ENCODE measurements around the gene SYNGR1.
"Not testable (repeated sequence)": the region's sequence is repeated elsewhere in the genome, so short reads cannot be mapped to it uniquely, and the experiment has no call there.

Gene SYNGR1

DNA sequence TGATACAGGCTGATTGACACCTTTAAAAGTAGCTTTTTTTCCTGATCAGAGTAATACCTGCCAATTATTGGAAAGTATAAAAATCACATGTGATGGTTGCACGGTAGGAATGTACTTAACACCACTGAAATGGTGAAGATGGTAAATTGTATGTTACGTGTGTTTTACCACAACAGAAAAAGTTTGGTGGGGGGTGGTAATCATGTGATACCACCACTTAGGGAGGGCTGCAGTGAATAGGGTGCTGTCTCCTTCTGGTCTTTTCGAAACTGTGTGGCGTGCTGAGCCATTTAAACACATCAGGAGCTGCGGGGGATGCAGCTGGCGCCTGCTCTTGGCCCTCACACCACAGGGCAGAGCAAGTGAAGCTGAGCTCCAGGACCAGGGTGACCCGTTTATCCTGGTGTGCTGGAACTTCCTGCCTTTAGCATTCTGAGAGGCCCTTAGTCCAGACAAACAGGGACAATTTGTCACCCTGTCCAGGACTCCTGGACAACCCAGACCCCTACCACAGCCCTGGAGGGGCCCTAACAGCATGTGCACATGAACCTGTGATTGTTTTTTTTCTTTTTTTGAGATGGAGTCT is 2.6 kb downstream of the SYNGR1 start:
- no peak for DNase-seq

DNA sequence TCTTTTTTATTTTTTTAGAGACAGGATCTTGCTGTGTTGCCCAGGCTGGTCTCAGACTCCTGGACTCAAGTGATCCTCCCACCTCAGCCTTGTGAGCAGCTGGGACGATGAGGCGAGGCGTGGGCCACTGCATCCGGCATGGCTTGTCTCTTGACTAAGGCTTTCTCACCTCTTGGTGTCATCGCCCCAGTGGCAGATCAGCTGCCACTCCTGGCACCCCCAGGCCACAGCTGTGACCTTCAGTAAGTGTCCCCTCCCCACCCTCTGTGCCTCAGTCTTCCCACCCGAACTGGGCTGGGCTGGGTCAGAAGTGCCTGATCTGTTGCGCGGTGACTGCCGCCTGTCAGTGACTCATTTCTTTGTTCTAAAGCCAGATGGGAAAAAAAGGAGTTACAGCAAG is 3.6 kb downstream of the SYNGR1 start:
- DNase-seq, result no peak

DNA sequence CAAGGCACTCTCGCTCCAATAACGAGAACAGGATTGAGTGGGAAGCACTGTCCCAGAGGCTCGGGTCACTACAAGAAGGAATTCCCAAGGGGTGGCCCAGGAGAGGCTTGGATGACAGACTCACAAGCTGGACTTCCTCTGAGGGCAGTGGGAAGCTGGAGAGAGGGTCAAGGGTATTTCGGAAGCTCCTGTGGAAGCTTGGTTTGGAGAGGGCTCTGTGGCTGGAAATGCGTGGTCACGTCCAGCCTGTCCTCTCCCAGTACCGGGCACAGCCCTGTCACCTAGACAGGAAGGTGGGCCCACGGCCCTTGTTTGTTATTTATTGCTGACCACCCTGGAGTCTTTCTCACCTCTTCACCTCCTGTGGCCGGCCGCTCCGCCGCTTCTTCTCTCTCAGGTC is 5.3 kb downstream of the SYNGR1 start:
- no peak for DNase-seq

DNA sequence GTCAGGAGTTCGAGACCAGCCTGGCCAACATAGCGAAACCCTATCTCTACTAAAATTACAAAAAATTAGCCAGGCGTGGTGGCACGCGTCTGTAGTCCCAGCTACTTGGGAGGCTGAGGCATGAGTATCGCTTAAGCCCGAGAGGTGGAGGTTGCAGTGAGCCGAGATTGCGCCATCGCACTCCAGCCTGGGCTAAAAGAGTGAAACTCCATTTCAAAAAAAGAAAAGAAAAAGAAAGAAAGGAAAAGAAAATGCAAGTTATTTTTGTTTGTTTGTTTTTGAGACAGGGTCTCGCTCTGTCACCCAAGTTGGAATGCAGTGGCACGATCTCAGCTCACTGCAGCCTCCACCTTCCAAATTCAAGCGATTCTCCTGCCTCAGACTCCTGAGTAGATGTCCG is 6.0 kb downstream of the SYNGR1 start:
- DNase-seq, result not testable (repeated sequence)

DNA sequence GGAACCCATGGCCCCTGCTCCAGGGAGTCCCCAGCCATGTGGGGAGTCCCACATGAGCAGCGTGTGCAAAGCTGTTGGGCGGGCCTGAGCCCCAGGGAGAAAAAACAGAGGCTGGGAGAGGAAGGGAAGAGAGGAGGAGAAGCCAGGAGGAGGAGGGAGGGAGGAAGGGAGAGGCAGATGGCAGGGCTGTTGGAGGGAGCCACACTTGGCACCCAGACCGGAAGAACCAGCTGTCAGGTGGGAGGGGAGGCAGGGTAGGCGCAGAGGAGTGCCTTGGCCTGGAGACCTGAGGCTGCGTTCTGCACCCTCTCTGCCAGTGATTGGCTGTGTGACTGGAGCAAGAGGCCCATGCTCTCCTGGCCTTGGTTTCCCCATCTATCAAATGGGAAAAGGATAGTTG is 6.7 kb downstream of the SYNGR1 start:
- no peak for DNase-seq

DNA sequence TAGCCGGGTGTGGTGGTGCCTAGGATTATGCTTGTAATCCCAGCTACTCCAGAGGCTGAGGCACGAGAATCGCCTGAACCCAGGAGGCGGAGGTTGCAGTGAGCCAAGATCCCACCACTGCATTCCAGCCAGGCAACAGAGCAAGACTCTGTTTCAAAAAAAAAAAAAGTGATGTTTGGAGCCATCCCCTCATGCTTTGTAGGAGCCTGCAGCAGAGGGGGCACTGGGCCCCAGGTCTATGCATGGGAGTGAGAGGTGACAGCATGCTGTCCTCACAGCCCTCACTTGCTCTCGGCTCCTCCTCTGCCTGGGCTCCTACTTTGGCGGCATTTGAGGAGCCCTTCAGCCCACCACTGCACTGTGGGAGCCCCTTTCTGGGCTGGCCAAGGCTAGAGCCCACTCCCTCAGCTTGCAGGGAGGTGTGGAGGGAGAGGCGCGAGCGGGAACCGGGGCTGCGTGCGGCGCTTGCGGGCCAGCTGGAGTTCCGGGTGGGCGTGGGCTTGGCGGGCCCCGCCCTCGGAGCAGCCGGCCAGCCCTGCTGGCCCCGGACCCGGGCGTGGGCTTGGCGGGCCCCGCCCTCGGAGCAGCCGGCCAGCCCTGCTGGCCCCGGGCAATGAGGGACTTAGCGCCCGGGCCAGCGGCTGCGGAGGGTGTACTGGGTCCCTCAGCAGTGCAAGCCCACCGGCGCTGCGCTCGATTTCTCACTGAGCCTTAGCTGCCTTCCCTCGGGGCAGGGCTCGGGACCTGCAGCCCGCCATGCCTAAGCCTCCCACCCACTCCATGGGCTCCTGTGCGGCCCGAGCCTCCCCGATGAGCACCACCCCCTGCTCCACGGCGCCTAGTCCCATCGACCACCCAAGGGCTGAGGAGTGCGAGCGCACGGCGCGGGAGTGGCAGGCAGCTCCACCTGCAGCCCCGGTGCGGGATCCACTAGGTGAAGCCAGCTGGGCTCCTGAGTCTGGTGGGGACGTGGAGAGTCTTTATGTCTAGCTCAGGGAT is 7.6 kb downstream of the SYNGR1 start:
- DNase-seq, result not testable (repeated sequence)

DNA sequence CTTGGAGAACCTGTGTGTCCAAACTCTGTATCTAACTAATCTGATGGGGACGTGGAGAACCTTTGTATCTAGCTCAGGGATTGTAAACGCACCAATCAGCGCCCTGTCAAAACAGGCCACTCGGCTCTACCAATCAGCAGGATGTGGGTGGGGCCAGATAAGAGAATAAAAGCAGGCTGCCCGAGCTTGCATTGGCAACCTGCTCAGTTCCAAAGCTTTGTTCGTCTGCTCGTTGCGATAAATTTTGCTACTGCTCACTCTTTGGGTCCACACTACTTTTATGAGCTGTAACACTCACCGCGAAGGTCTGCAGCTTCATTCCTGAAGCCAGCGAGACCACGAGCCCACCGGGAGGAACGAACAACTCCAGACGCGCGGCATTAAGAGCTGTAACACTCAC is 8.4 kb downstream of the SYNGR1 start:
- not testable (repeated sequence) for DNase-seq

DNA sequence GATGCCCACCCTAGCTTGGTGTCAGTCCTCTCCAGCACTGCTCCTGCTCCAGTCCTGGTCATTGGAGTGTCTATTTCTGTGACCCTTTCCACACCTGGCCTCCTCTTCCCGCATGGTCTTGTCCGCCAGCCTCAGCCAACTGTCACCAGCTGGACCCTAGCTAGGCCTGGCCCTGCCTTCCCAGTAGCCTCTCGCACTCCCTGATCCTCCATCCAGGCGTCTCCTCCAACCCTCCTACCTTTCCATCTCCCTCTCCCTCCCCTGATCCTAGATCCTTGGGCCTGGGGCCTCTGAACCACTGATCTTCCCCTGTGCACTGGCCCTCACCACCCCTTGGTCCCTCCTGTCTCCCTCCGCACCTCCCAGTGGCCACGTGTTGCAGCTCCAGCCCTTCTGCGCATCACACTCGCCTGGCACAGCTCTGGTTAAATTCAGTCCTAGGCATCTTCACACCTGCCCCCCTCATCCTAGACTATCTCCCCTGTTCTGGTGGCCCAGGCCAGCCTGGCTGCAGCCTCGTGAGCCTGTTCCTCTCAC is 9.9 kb downstream of the SYNGR1 start:
- DNase-seq, result no peak

DNA sequence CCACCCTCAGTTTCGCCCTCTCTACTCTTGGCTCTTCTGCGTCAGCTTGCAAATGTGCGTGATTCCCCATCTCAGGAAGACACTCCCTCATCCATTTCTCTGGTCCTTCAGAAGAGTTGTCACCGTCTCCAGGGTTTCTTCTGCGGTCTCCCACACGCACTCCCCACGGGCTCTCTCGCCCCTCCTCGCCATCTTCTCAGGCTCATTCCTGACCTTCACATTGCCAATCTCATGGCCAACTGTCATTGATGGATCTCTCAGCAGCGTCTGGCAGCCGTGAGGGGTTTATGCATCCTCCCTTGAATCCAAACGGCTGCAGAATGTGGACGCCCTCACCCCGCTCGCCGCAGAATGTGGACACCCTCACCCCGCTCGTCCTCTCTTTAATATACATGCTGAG is 10.5 kb downstream of the SYNGR1 start:
- DNase-seq, result no peak

DNA sequence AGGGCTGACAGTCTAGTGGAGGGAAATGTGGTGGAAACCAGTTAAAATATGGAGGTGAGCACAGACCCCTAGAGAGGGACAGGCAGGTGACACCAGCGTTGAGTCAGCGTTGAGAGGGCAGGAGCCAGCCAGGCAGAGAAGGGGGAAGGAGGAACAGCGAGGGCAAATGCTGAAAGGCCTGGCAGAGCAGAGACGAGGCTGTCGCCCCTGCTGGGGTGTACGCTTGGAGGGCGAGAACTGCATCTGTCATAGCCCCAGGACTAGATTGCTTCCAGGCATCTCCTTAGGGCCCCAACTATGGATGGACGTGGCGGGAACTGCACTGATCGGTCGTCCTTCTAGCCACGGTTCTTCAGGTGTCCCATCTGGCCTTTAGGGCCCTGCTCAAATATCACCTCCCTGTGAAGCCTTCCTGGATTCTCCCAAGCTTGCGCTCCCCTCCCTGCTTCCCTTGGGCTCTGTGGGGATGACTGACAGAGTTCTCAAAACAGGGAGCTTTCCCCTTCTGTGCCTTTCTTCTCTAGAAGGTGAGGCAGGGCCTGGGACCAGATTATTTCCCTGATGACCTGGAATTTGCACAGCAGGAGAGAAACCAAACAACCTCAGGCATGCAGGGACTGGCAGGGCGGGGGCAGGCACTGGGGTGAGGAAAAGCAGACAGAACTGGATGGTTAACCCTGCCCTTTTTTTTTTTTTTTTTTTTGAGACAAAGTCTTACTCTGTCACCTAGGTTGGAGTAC is 11.1 kb downstream of the SYNGR1 start:
- no peak for DNase-seq

DNA sequence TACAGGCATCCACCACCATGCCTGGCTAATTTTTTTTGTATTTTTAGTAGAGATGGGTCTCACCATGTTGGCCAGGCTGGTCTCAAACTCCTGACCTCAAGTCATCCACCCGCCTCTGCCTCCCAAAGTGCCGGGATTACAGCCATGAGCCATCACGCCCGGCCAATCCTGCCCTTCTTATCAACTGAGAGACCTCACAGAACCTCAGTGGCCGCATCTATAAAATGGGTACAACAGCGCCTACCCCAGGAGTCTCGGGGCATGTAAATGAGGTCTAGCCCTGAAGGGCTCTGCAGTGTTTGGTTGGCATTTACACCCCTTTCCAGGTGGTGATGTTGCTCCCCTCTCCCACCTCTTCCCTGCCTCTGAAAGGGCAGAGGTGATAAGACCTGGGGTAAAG is 11.7 kb downstream of the SYNGR1 start:
- DNase-seq, result no peak

DNA sequence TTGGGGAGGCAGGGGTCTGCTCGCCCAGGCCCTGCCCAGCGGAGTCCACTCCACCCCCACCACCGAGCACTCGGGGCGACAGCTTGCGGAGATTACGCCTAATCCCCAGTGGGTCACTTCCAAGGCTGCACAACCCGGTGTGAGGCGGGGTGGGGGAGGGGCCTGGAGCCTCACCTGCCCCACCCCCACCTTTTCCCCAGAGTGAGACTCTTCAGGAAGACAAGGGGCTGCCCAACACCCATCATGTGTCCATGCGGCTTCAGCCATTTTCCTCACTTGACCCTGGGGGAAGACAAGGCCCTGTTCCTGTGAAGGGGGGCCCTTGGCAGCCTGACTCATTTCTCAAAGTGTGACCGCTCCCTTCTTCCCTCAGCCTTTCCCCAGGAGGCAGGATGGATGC is 12.5 kb downstream of the SYNGR1 start:
- DNase-seq, result no peak

DNA sequence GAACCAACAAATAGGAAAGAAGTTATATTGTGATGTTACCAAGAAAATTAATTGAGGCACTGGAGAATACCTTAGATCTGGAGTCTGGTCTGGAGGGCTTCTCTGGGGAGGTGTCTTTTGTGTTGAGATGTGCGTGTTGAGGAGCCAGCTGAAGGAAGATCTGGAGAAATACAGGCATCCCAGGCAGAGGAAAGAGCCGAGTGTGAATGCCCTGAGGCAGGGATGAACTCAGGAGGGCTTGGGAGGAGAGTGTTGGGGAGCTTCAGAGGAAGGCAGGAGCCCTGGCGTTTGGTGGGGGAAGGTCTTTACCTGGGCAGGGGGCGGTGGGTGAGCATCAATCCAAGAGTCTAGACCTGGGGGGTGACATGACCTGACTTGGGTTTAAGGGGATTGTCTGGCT is 13.1 kb downstream of the SYNGR1 start:
- no peak for DNase-seq

DNA sequence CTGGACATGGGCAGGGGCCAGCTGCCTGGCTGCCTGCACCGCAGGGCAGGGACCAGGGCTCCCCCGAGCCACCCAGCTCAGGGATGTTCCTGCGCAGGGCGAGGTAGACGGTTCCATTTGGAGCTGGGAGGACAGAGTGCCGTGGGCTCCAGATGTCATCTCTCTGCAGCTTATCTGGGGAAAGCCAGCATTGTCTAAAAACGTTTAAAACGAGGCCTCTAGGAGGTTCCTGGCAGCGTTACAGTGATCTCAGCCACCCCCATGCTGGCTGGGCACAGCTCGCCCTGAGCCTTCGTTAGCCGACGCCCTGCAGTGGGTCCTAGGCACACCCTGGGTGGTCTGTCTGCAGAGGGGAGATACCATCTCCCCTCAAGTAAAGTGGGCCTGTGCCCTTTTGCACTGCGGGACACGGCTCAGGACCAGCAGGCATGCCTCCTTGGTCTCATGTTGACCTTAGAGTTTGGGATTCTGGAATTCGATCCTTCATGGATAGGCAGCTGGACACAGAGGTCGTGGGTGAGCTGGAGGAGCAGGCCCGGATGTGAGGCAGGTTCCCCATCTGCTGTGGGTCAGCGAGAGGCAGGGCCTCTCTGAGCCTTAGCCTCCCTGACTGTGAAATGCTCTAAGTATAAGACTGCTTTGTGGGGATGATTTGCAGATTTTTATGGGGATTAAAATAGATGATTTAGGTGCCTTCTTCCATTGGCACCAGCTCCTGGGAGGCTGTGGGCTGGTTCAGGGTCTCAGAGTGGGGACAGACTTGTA is 14.1 kb downstream of the SYNGR1 start:
- no peak for DNase-seq

DNA sequence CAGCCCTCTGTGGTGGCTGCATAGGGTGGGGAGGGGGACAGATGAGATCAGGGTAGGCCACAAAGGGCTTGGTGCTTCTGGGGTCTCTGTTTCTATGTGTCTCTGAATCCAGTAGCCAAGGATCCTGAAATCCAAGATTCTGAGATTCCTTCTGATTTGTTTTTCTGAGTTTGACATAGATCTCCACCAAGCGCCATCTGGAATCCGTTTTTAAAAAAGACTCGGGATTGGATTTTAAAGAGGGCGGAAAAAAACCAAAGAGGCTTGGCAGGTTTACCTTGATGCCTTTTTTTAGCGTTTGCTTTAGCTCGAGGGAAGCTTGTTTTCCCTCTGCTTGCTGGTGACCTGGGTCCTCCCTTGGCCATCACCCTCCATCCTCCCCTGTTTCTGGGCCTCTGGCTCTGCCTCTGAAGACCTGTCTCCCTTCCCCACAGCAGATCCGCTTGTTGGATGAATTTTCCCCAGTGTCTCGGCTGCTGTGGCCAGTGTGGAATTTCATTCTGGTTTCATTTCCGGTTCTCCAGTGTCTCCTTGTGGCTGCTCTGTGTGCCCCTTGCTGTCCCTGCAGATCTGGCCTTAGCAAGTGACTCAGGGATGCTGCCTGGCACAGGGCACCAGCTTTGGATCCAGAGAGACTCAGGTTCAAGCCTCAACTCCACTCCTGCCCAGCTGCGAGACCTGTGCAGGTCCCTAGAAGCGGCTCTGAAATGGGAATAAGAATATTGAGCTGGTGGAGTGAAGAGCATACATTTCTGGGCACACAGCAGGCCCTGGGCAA is 15.1 kb downstream of the SYNGR1 start:
- DNase-seq, result no peak

DNA sequence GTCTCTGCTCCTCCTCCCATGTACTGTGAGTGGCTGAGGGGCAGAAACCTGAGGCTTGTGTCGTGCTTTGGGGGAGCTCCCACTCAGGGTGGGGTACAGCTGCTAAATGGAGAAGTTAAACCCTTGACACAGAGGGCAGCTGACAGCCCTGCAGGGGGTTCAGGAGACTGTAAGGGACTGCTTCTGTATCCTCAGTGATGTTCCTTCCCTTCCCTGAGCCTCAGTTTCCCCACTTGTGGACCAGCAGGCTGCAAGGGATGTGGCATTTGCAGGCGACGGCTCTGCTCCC is 15.6 kb downstream of the SYNGR1 start:
- no peak for DNase-seq

DNA sequence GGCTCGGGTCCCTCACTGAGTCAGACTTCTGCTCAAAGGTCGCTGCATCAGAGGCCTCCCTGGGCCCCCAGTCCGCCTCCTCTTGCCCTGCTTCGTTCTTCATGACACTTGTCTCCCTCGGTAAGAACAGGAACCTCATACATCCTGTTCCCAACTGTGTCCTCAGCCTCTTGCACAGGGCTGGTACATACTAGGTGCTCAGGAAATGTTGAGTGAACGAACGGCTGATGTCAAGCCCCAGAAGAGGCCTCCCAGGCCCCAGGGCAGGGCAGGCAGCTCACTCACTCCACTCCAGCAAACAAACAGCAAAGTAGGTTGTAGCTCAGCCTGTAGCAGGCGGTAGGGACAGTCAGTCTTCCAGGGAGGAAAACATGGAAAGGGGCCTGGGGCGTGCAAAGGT is 17.2 kb downstream of the SYNGR1 start:
- DNase-seq, result no peak

DNA sequence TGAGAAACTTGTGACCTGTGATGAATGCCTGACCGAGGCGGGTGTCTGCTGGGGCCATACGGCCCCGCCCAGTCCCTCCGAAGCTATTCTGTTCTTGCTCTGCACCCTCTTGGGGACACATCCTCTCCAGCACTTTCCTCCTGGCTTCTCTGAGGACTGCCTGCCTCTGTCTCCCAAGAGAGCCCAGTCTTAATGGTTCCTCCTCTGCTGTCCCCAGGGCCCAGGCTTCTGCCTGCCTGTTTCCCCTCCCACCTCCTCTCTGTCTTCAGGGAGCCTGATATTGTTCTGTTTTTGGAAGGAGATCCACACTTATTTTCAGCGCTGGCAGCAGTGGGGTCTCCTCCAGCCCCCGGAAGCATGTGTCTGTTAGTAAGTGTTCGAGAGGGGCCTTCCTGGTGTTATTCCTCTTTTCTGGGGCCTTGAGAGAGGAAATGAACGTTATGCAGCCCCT is 18.7 kb downstream of the SYNGR1 start:
- DNase-seq, result no peak

DNA sequence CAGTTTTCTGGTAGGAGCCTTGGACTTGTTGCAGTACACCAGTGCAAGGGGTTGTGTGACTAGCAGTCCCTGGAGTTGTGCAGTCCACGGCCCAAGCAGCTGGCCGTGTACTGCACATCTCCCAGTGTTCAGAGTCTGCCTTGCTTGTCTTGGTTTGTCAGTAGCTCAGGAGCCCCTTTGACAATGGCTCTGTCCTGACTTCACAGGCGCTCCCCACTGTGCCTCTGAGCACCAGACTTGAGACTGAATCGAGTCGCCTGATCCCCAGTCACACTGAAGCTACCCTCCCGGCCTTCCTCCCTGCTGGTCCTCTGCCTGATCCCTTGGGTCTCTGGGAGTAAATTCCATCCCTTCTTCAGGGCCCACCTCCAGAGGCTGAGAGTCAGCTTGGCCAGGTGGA is 19.4 kb downstream of the SYNGR1 start:
- DNase-seq, result no peak

DNA sequence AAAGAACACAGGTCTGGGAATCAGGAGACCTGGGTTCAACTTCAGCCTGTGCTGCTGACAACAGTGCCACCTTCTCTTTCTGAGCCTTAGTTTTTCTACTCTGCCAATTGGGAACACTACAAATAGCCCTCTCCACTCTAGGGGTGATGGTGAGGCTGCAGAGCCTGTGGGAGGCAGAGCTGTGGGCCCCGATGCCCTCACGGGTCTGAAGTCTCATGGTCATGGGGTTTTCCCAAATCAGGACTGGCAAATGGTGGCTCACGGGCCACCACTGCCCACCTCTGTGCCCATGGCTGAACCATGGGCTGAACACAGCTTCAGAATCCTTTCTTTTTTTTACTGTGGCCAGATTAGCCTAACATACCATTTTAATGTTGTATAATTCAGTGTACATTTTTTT is 19.8 kb downstream of the SYNGR1 start:
- DNase-seq, result no peak

DNA sequence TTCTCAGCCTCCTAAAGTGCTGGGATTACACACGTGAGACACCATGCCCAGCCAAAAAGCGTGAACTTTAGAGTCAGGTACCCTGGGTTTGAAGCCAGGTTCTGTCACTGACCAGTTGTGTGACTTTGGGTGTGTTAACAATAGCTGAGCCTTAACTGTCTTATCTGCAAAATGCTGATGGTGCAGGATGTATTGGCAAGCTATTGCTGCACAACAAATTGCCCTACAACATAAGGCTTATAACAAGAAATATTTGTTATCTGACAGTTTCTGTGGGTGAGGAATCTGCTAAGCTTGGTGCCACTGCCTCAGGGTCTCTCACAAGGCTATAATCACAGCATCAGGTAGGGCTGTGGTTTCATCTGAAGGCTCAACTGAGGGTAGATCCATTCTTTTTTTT is 21.9 kb downstream of the SYNGR1 start:
- no peak for DNase-seq

DNA sequence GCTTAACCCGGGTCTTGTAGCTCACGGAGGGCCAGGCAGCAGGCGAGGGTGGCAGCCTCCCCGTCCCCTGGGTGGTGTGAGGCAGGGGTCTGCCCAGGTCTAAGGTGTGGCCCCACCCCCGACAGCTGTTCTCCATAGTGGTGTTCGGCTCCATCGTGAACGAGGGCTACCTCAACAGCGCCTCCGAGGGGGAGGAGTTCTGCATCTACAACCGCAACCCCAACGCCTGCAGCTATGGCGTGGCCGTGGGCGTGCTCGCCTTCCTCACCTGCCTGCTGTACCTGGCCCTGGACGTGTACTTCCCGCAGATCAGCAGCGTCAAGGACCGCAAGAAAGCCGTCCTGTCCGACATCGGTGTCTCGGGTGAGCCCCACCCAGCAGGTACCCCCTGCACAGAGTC is 24.4 kb downstream of the SYNGR1 start:
- no peak for DNase-seq

Measured in CD4-positive, alpha-beta T cell treated with Interleukin-17A for 4 hours (primary cell).